Astrocyte (in vitro differentiated cells and primary cell): ENCODE measurements around the gene IP6K2.

ENCODE experiments used
- CTCF ChIP-seq: IDR thresholded peaks from 2 replicates; pipeline ENCODE4 v1.5.1; 2011; ENCODE audit warnings: low read depth, mild to moderate bottlenecking, inconsistent platforms, low read length, moderate library complexity; ENCODE audit not compliant: insufficient read depth
- EZH2 ChIP-seq: IDR thresholded peaks from 2 replicates; pipeline ENCODE4 v1.6.1; 2012; ENCODE audit warnings: mild to moderate bottlenecking, low read length, inconsistent platforms; ENCODE audit not compliant: insufficient read depth

GRCh38 chr3:48680811-48681540 lies 36.0 kb downstream of the IP6K2 start:
- TF ChIP-seq CTCF (no peak), EZH2 (no peak)
